Body of pancreas (tissue), 4 donors: ENCODE results near the gene PRUNE2. TPM values are rescaled to one million over a fixed set of nuclear protein-coding genes. Genes with fewer than 3 reads are reported as not detected.
A peak's percentile ranks its signal among the peaks of the same experiment; 100 is the strongest.

Experiments used
- ATAC-seq: fragments of 150-250 bp; one replicate; pipeline ENCODE4 v1.9.1; 2016
- DNase-seq, 4 donors: peaks; one replicate each; pipeline ENCODE4 v3.0.0-alpha.2; 2019
- H3K27ac ChIP-seq, 4 donors: fragments of 200-600 bp; sonication (generic); 1 replicate in 3 of 4; 2 replicates in 1 of 4; pipeline versions ENCODE4 v1.5.1 to v1.6.1; 2016 to 2019; ENCODE audit warnings: mild to moderate bottlenecking in 1 of 4, mixed read lengths in 1 of 4, moderate library complexity in 1 of 4
- H3K27me3 ChIP-seq, 2 donors: fragments of 200-600 bp; sonication (generic); one replicate each; pipeline ENCODE4 v1.6.0; 2016; ENCODE audit warnings: mild to moderate bottlenecking in 1 of 2
- H3K36me3 ChIP-seq, 2 donors: fragments of 200-600 bp; sonication (generic); replicated peaks in 1 of 2; 2 replicates each; pipeline ENCODE4 v1.5.1; 2016; ENCODE audit warnings: low read depth in 2 of 2; ENCODE audit not compliant: insufficient read depth in 1 of 2
- H3K4me1 ChIP-seq: fragments of 200-600 bp; sonication (generic); one replicate; pipeline ENCODE4 v1.6.0; 2016
- H3K4me3 ChIP-seq, 2 donors: fragments of 200-600 bp; sonication (generic); 1 replicate in 1 of 2; 2 replicates in 1 of 2; pipeline ENCODE4 v1.5.1; 2016 to 2019
- H3K9me3 ChIP-seq, 3 donors: fragments of 200-600 bp; sonication (generic); 1 replicate in 2 of 3; 2 replicates in 1 of 3; pipeline ENCODE4 v1.5.1; 2016
- POLR2A ChIP-seq, 3 donors: fragments of 450-650 bp; IDR thresholded peaks; one replicate each; pipeline ENCODE4 v1.6.1; 2016; ENCODE audit warnings: antibody characterized with exemption in 3 of 3, mild to moderate bottlenecking in 2 of 3
- WGBS, 2 donors: methylation state at CpG; one replicate each; pipeline ENCODE4 v1.1.5; 2017; 5-methylcytosine and 5-hydroxymethylcytosine counted together
- intact Hi-C: fragments of 100-400 bp; cut with DNase I; formaldehyde crosslinking; loops from one replicate; pipeline ENCODE4 v1.15.1; 2023
- total RNA-seq, 2 donors: library from RNA; depleted of rRNA; stranded (reverse); fragments of >200 nt; gene quantifications; one replicate each; pipeline ENCODE4 v1.1.0, GENCODE V29; 2016
- TF ChIP-seq, protein P1 (sequence below), 7 experiments: fragments of 450-650 bp in 4 of 7; fragments of 200-600 bp in 3 of 7; sonication (generic) in 3 of 7; IDR thresholded peaks; one replicate each; pipeline ENCODE4 v1.5.1; 2016 to 2019; ENCODE audit warnings: antibody characterized with exemption in 7 of 7

Gene PRUNE2
- total RNA-seq, 2 donors from 2014 or later, result 3.9 to 15.2 TPM

- TF ChIP-seq, protein P1, sequence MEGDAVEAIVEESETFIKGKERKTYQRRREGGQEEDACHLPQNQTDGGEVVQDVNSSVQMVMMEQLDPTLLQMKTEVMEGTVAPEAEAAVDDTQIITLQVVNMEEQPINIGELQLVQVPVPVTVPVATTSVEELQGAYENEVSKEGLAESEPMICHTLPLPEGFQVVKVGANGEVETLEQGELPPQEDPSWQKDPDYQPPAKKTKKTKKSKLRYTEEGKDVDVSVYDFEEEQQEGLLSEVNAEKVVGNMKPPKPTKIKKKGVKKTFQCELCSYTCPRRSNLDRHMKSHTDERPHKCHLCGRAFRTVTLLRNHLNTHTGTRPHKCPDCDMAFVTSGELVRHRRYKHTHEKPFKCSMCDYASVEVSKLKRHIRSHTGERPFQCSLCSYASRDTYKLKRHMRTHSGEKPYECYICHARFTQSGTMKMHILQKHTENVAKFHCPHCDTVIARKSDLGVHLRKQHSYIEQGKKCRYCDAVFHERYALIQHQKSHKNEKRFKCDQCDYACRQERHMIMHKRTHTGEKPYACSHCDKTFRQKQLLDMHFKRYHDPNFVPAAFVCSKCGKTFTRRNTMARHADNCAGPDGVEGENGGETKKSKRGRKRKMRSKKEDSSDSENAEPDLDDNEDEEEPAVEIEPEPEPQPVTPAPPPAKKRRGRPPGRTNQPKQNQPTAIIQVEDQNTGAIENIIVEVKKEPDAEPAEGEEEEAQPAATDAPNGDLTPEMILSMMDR (IDR thresholded peaks at IDR 0.05), result no peak
- TF ChIP-seq POLR2A (IDR thresholded peaks at IDR 0.05), result no peak
- H3K27ac ChIP-seq, result no peak overlapping the region
These were observed 322.7 kb downstream of the PRUNE2 start for GRCh38 chr9:76583256-76583655.

DNA sequence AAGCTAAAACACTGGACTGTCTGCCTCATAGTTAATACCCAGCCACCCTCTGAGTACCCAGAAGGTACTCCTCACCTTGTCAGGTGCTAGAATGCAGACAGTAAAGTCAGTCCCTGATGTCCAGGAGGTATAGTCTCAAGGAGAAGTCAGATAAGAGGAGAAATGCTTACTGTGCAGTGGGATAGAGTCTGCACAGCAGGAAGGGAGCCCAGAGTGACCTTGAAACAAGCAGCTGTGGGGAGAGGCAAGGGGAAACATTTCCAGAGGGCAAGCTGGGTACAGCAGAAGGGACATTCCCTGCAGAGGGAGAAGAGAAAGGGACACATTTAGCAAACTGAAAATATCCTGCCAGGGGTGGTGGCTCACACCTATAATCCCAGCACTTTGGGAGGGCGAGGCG lies 324.2 kb downstream of the PRUNE2 start:
- no peaks in the 10 kb centered on the region for H3K36me3 ChIP-seq
- intact Hi-C loops, result no loop called here
- WGBS, 2 donors, result 84 to 87% methylated on average over 2 of the region's 2 CpGs
- H3K4me3 ChIP-seq, result no peak overlapping the region
- H3K4me1 ChIP-seq, result peaks cover 37% of the 10 kb centered on the region
- H3K27me3 ChIP-seq, result no peaks in the 10 kb centered on the region
- DNase-seq (peak in 3 of 4 donors; percentile 35 to 70 (median 59)), ATAC-seq (peak; percentile 23)
- TF ChIP-seq POLR2A (IDR thresholded peaks at IDR 0.05), result no peak
- TF ChIP-seq, protein P1 (IDR thresholded peaks at IDR 0.05), result no peak
- no peaks in the 10 kb centered on the region for H3K9me3 ChIP-seq
- H3K27ac ChIP-seq, result peak overlapping the region in 1 of 4 donors; percentile 1

More at GRCh38 chr9:76583256-76583655, 322.7 kb downstream of the PRUNE2 start:
- Histone ChIP-seq H3K36me3 (no peaks in the 10 kb centered on the region), H3K4me1 (peaks cover 53% of the 10 kb centered on the region), H3K4me3 (no peak overlapping the region), H3K27me3 (no peaks in the 10 kb centered on the region), H3K9me3 (no peaks in the 10 kb centered on the region)
- ATAC-seq, result no peak
- no peak for DNase-seq
- intact Hi-C loops, result no loop called here
- whole genome bisulfite sequencing, 2 donors, result 89 to 96% methylated on average over 7 of the region's 7 CpGs

DNA sequence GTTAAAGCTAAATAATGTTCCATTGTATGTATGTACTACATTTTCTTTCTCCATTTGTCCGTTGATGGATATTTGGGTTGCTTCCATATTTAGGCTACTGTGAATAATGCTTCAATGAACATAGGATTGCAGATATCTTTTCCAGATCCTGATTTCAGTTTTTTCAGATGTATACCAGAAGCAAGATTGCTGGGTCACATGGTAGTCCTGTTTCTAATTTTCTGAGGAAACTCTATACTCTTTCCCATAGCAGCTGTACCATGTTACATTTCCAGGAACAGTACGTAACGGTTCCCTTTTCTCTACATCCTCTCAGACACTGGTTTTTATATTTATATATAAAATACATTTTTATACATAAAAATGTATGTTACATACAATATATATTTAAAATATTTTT lies 325.1 kb downstream of the PRUNE2 start:
- H3K27ac ChIP-seq, result no peak overlapping the region
- TF ChIP-seq, protein P1 (IDR thresholded peaks at IDR 0.05), result no peak
- no peak for TF ChIP-seq POLR2A (IDR thresholded peaks at IDR 0.05)
- intact Hi-C loops, result no loop called here
- DNase-seq (no peak), ATAC-seq (no peak)
- no peaks in the 10 kb centered on the region for H3K9me3 ChIP-seq
- WGBS, 2 donors, result 84 to 93% methylated on average over 3 of the region's 3 CpGs
- no peak overlapping the region for H3K4me3 ChIP-seq
- no peaks in the 10 kb centered on the region for H3K36me3 ChIP-seq
- H3K4me1 ChIP-seq, result peaks cover 28% of the 10 kb centered on the region
- H3K27me3 ChIP-seq, result no peaks in the 10 kb centered on the region

- Histone ChIP-seq H3K27ac (no peak overlapping the region), H3K4me1 (peaks cover 22% of the 10 kb centered on the region), H3K27me3 (no peaks in the 10 kb centered on the region), H3K4me3 (no peak overlapping the region), H3K36me3 (no peaks in the 10 kb centered on the region), H3K9me3 (no peaks in the 10 kb centered on the region)
- ATAC-seq (no peak), DNase-seq (no peak)
- intact Hi-C loops, result no loop called here
- WGBS, 2 donors, result 71 to 86% methylated on average over 8 of the region's 8 CpGs
- TF ChIP-seq, protein P1 (IDR thresholded peaks at IDR 0.05), result no peak
- no peak for TF ChIP-seq POLR2A (IDR thresholded peaks at IDR 0.05)
These were observed 325.7 kb downstream of the PRUNE2 start for GRCh38 chr9:76580188-76580587.

DNA sequence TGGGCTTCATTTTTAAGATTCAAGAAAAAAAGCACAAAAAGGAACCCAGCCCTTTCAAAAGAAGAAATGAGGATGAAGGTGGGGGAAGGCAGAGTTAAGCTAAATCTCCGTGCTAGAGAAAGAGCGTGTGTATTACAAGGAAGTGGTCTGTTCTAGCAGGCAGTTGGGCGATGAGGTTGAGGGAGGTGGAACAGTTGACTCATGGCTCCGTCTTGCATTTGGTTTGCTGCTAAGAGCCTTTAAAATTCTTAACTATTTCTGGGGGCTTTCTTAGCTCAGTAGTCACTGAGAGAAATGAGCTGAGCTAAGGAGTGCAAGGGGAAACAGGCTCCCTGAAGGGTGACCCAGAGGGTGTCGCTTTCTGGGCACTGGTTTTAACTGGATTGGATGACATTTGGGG lies 329.6 kb downstream of the PRUNE2 start:
- Histone ChIP-seq H3K27ac (peak overlapping the region in 1 of 4 donors; percentile 23), H3K4me3 (no peak overlapping the region), H3K9me3 (no peaks in the 10 kb centered on the region), H3K4me1 (no peaks in the 10 kb centered on the region), H3K36me3 (no peaks in the 10 kb centered on the region), H3K27me3 (no peaks in the 10 kb centered on the region)
- DNase-seq (peak in 1 of 4 donors; percentile 67), ATAC-seq (no peak)
- TF ChIP-seq, protein P1 (IDR thresholded peaks at IDR 0.05), result no peak
- peak in 1 of 3 donors; percentile 18 for TF ChIP-seq POLR2A (IDR thresholded peaks at IDR 0.05)
- WGBS, 2 donors, result 67 to 82% methylated on average over 5 of the region's 5 CpGs
- intact Hi-C loops, result no loop called here
